CD4-positive, alpha-beta T cell treated with Interleukin-6 at 100 ng/mL for 8 hours (primary cell): ENCODE results near the gene STRBP.
"Not testable (repeated sequence)": the region's sequence is repeated elsewhere in the genome, so short reads cannot be mapped to it uniquely, and the experiment has no call there.

Experiments
- DNase-seq: peaks from one replicate; pipeline ENCODE4 v3.0.0-alpha.2; 2020; ENCODE audit warnings: mixed read lengths, low spot score

The STRBP gene

GRCh38 chr9:123268465-123269259, at the start of gene STRBP:
STRBP (minus strand) TSS chr9:123268586; CDS start chr9:123184134, 84,452 bp downstream.
- DNase-seq: peak; percentile 93

DNA sequence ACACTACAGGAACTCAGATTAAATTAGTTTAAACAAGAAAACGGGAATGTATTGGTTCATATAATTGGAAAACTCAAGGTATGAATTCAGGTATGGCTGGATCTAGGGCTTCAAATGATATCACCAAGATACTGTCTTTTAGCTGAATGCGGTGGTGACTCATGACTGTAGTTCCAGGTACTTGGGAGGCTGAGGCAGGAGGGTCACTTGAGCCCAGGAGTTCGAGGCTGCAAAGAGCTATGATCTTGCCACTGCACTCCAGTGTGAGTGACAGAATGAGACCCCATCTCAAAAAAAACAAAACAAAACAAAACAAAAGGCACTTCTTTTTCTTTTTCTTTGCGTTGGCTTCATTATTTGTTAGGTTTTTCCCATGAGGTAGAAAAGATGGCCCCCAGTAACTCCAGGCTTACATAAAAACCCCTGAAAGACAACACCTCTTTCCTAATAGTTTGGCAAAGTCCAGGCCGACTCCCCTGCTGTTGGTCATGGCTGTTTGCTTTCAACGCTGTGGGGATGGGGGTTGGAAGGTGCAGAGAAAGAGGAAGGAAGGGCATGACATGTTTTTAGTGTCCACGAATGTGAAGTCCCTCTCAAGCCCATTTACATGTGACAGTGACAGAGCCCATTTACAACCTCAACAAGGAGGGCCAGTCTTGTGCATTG, 47.8 kb upstream of the STRBP start:
- no peak for DNase-seq

DNA sequence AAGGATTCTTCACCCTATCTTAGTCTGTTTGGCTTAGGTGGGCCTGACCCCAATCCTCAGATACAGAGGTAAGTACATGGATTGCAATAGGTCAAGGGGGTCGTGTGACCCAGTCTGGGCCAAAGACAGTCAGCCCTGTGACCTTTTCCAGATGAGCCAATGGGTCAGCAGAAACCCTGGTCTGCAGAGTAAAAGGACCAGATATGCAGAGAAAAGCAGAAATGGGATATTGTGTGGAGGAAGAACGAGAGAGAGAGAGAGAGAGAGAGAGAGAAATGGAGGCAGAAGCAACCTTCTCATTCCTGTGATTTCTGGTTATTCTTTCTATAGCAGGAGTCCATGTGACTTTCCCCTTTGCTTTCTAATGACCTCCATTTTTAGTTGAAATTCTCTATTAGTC, 47.2 kb upstream of the STRBP start:
- no peak for DNase-seq

- no peak for DNase-seq
Observed at GRCh38 chr9:123314617-123315016, 46.2 kb upstream of the STRBP start.

GRCh38 chr9:123312306-123312877, 44.0 kb upstream of the STRBP start:
- no peak for DNase-seq

GRCh38 chr9:123311250-123311752, 42.9 kb upstream of the STRBP start:
- DNase-seq: no peak

DNA sequence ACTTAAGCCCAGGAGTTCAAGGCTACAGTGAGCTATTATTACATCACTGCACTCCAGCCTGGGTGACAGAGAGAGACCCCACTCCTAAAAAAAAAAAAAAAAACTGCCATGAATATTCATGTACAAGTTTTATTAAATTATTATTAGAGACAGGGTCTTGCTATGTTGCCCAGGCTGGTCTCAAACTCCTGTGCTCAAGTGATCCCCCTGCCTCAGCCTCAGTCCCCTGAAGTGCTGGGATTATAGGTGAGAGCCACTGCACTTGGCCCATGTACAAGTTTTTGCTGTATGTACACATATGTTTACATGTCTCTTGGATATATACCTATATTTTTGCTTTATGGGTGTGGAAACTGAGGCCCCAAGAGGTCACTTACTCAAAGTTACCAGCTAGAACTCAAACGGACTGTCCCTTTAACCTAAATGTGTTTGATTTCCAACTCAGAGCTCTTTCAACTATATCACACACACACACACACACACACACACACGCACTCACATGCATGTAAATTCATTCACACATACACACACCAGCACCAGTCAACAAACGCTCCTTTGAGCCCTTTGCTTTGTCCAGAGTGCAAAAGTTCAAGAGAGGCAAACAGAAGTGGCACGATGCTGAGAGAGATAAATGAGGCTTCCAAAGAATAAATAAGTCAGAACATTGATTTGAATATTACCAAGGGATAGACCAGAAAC, 42.3 kb upstream of the STRBP start:
- no peak for DNase-seq

- no peak for DNase-seq
Observed at GRCh38 chr9:123309611-123310010, 41.2 kb upstream of the STRBP start.

DNA sequence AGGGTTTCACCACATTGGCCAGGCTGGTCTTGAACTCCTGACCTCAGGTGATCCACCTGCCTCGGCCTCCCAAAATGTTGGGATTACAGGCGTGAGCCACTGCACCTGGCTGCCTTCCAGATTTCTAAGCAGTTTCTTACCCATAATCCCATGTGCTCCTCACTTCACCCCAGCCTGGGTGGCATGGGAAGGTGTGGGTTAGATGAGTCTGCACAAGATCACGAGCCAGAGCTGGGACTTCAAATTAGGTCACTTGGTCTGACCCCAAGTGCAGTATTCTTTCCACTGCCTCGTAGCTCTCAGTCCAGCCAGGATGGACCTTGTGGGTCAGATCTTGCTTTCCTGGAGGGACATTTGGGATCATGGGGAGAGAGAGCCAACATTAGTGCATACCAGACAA, 37.5 kb upstream of the STRBP start:
- DNase-seq: no peak

DNA sequence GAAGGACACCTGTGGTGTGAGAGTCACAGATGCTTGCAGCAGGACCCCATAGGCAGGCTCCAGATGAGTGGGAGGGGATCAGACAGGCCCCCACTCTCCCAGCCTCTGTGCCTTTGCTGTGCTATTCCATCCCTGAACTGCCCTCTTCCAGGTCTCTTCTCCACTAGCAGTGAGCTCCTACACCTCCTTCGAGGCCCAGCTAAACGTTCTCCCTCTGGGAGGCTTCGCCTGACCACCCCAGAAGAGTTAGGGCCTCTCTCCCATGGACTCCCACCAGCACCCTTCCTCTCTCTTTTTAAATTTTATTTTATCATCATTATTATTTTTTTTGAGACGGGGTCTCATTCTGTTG, 35.9 kb upstream of the STRBP start:
- DNase-seq: no peak

DNA sequence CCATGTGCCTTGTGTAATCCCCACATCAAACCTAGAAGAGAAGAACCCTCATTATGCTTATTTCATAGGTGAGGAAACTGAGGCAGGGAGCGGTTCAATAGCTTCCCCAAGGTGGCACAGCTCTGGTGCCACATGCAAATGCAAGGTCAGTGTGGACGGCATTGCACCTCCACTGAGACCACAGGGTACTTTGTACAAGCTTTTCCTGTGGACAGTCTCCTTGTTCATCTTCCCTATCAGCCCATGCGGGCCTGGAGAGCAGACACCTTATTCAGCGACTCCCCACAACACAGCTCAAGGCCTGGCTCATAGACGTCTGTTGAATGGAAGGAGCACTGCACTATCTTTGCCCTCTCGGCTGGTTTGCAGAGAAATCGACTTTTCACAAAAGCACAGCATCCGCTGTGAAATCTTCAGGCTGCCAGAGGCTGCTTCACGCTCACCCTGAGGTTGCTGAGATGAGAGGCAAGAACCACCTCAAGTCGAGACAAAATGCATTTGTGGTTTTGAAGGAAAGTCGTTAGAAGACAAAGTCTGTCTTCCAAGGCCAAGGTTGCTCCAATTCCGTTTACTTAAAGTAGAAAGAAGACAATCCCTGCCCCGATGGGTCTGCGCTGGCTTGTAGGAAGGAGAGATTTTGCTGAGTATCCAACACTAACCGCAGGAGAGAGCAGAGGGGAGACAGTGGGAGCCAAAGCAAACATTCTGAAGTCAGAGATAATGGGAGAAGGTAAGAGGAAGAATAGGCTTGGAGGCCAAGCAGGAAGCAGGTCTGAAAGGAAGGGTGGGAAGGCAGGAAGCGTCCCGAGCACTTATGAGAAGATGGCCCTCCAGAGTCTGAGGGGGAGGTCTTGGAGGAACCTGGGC, 34.2 kb upstream of the STRBP start:
- DNase-seq: peak; percentile 14

DNA sequence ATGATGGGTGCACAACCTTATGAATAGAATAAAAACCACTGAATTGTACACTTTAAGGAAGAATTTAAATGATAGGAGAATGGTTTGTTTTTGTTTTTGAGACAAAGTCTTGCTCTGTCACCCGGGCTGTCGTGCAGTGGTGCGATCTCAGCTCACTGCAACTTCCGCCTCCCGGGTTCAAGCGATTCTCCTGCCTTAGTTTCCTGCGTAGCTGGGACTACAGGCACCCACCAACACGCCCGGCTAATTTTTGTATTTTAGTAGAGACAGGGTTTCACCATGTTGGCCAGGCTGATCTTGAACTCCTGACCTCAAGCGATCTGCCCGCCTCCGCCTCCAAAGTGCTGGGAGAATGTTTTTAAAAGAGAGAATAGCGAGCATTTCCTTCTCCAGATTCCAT, 33.5 kb upstream of the STRBP start:
- not testable (repeated sequence) for DNase-seq

GRCh38 chr9:123300554-123300953, 32.2 kb upstream of the STRBP start:
- no peak for DNase-seq

- no peak for DNase-seq
Observed at GRCh38 chr9:123299558-123300126, 31.3 kb upstream of the STRBP start.

DNA sequence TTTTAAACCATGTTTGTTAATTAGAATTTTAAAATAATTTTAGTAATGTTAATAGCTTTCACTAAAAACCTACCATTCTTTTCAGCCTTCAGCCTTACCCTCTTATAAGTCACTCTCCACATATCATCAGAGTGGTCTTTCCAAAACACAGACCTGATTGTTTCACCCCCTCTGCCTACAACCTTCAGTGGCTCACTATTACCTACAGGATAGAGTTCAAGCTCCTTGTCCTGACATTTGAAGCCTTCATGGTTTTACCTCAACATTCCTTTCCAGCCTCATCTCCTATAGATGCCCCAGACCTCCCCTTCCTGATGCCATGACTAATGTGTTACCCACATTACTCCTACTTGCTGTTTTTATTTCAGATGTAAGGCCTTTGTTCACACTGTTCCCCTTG, 27.8 kb upstream of the STRBP start:
- DNase-seq: no peak

DNA sequence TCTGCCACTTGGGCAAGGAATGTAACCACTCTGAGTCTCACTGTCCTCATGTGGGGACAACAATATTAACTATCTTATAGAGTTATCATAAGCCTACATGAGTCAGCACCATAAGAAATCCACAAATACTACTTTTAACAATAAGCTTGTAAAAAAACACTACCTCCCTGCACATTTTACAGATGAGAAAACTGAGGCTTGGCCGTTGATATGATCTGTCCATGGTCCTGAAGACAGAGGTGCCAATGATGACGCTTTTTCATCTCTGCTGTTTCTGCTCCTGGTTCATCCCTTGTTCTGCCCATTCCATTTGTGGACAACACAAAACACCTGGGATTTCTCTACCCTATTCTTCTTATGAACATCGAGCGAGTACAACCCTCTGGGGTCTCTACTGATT, 23.4 kb upstream of the STRBP start:
- no peak for DNase-seq

- DNase-seq: no peak
Observed at GRCh38 chr9:123290764-123291163, 22.4 kb upstream of the STRBP start.

DNA sequence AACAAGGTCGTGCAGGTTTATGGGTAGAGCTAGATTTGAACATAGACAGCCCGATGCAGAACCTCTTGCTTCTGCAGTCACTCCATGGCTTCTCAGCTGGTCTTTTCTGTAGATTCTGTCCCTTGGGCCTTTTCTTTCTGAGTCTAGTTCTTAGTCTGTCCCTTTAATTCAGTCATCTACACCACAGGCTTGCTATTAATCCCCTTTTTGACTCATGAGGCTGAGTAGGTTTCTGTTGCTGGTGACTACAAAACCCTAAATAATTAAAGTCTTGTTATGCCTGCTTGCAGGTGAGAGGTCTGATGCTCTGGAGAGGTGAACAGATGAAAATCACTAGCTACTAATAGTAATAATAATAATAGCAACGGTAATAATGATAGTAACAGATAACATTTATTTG, 19.3 kb upstream of the STRBP start:
- no peak for DNase-seq

DNA sequence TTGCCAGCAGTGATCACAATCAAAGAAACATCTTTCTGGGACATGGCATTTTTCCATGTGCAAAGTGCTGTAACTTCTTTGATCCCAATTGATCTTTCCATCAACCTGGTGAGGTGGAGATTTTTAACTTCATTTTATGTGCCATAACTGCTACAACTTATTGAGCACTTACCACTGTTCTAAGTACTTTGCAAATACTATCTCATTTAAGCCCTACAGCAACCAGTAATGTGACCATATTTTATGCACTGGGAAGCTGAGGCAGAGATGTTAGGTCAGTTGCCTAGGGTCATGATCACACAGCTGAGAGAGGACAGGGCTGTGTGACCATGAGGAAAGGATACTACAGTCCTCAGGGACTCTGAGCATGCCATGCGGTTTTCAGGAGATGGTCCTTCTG, 17.9 kb upstream of the STRBP start:
- no peak for DNase-seq

DNA sequence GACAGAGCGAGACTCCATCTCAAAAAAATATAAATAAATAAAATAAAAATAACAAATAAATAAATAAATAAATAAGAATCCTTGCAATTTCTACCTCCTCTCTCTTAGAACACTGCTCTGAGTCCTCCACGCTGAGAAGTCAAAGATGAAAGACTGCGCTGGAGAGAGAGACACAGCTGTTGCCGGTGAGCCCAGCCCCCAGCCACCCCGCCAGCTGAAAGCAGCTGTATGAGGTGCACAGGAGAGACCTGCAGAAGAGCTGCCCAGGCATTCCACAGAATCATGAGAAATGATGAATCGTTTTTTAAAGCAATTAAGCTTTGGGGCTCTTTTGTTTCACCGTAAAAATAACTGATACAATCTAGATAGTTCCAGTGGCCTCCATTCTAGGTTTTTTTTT, 16.3 kb upstream of the STRBP start:
- no peak for DNase-seq

DNA sequence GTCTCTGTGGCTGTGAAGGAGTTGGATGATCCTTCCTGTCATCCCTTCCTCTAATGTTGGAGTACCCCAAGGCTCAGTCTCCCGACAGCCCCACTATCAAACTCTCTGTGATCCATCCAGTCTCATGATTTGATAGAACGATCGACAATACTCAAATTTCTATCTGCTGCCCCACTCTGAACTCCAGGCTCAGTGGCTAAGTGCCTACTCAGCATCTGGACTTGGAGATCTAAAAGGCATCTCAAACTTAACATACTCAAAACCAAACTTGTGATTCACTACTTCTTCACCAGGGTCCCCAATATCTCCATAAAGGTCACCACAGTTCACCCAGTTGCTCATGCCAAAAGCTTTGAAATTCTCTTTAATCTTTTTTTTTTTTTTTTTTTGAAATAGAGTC, 15.1 kb upstream of the STRBP start:
- no peak for DNase-seq
